HepG2 (cell line): ENCODE results near the gene MUTYH. TPM values are rescaled to one million over a fixed set of nuclear protein-coding genes. Genes with fewer than 3 reads are reported as not detected.

ENCODE experiments used
- ETS1 ChIP-seq: sonication (generic); formaldehyde crosslinking; IDR thresholded peaks from 2 replicates; pipeline ENCODE4 v1.4.0; 2020; ENCODE audit warnings: missing genetic modification reagents
- IRF9 ChIP-seq: sonication (generic); formaldehyde crosslinking; IDR thresholded peaks from 2 replicates; pipeline ENCODE4 v1.8.0; 2022; ENCODE audit warnings: missing genetic modification reagents, mild to moderate bottlenecking, borderline replicate concordance
- KMT2A ChIP-seq: sonication (generic); formaldehyde crosslinking; IDR thresholded peaks from 2 replicates; pipeline ENCODE4 v1.4.0; 2020; ENCODE audit warnings: missing genetic modification reagents
- NCOR1 ChIP-seq: fragments of 200-600 bp; sonication (generic); IDR thresholded peaks from 2 replicates; pipeline ENCODE4 v1.7.0; 2017; ENCODE audit warnings: antibody characterized with exemption, low read length, borderline replicate concordance
- NFE2L1 ChIP-seq: sonication (generic); formaldehyde crosslinking; IDR thresholded peaks from 2 replicates; pipeline ENCODE4 v1.4.0; 2020; ENCODE audit warnings: missing genetic modification reagents, mild to moderate bottlenecking, borderline replicate concordance
- RELA ChIP-seq: sonication (generic); formaldehyde crosslinking; IDR thresholded peaks from 2 replicates; pipeline ENCODE4 v1.4.0; 2020; ENCODE audit warnings: missing genetic modification reagents
- SATB2 ChIP-seq: sonication (generic); formaldehyde crosslinking; IDR thresholded peaks from 2 replicates; pipeline ENCODE4 v1.5.0; 2020; ENCODE audit warnings: missing genetic modification reagents
- ZBTB38 ChIP-seq: sonication (generic); formaldehyde crosslinking; IDR thresholded peaks from 2 replicates; pipeline ENCODE4 v1.5.1; 2020; ENCODE audit warnings: mild to moderate bottlenecking, missing genetic modification reagents
- ZNF138 ChIP-seq: sonication (generic); formaldehyde crosslinking; IDR thresholded peaks from 2 replicates; pipeline ENCODE4 v1.5.0; 2020; ENCODE audit warnings: mild to moderate bottlenecking, low read depth, missing genetic modification reagents
- ZNF3 ChIP-seq: IDR thresholded peaks from 2 replicates; pipeline ENCODE4 v1.7.0; 2017; ENCODE audit warnings: inconsistent platforms
- ZNF350 ChIP-seq: sonication (generic); formaldehyde crosslinking; IDR thresholded peaks from 2 replicates; pipeline ENCODE4 v1.4.0; 2020; ENCODE audit warnings: mild to moderate bottlenecking, low read depth, missing genetic modification reagents, borderline replicate concordance
- ZNF407 ChIP-seq: sonication (generic); formaldehyde crosslinking; IDR thresholded peaks from one replicate; pipeline ENCODE4 v1.5.1; 2020; ENCODE audit warnings: mild to moderate bottlenecking, missing genetic modification reagents; ENCODE audit errors: not compliant biosample characterization
- polyA plus RNA-seq, 8 experiments: library from polyadenylated mRNA; depleted of rRNA in 3 of 8; stranded (reverse) in 7 of 8; unstranded in 1 of 8; fragments of >200 nt; fragmentation: Illumina TruSeq in 4 of 8; extraction: Trizol in 4 of 8; gene quantifications; 2 replicates each; pipeline versions ENCODE4 v1.2.1 to v1.2.3, GENCODE V29; 2011 to 2016; ENCODE audit warnings: low read depth in 4 of 8, missing spikeins in 1 of 8, mixed read lengths in 1 of 8; ENCODE audit not compliant: insufficient read depth in 1 of 8
- total RNA-seq, 5 experiments: library from RNA; depleted of rRNA; stranded (reverse); fragments of >200 nt; fragmentation: Illumina TruSeq; extraction: Trizol; gene quantifications; 2 replicates each; pipeline ENCODE4 v1.2.3, GENCODE V29; 2016; ENCODE audit warnings: low read depth in 1 of 5
- TF ChIP-seq, protein P1 (sequence below): fragments of 450-650 bp; IDR thresholded peaks from 2 replicates; pipeline ENCODE4 v1.6.1; 2016
- TF ChIP-seq, protein P2 (sequence below): sonication (generic); formaldehyde crosslinking; IDR thresholded peaks from 2 replicates; pipeline ENCODE4 v1.4.0; 2020; ENCODE audit warnings: mild to moderate bottlenecking, missing genetic modification reagents

The MUTYH gene
- total and polyA plus RNA-seq, 2 of the 13 experiments (the other 11 are each of a cell fraction or from before 2014, with no cell fraction given), result 16.3 to 17.1 TPM

DNA sequence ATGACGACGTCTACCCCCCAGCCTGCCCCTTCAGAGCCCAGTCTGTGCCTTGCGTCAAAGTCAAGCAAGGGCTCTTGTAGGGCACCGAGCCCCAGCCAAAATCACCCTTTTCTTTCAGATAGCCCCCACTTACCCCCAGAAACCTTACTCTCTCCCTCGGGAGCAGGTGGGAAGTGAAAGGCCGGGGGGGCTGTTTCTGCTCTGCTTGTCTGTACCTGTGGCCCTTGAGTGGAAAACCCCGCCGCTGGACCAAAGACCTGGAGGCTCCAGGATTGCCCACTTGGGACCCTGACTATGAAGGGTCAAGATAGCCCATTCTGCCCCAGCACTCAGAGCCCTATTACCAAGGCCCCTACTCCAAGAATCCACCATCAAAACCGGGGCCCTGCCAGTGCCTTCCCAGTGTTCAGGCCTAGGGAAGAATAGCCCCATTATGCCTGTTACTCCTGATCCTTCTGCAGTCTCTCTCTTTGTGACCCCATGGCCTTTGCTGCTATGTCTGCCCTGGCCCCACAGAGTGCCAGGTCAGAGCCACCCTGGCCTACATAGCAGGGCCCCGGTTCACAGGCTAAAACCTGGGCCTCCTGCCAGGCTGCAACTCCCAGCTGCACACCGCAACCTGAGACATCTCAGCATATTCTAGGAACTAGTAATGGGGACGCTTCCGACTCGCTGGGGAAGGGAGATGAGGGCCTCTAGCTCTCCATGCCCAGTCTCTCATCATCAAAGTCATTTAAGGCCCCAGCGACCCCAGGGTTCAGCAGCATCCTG, 35.7 kb downstream of the MUTYH start (continued):
- TF ChIP-seq, protein P1, sequence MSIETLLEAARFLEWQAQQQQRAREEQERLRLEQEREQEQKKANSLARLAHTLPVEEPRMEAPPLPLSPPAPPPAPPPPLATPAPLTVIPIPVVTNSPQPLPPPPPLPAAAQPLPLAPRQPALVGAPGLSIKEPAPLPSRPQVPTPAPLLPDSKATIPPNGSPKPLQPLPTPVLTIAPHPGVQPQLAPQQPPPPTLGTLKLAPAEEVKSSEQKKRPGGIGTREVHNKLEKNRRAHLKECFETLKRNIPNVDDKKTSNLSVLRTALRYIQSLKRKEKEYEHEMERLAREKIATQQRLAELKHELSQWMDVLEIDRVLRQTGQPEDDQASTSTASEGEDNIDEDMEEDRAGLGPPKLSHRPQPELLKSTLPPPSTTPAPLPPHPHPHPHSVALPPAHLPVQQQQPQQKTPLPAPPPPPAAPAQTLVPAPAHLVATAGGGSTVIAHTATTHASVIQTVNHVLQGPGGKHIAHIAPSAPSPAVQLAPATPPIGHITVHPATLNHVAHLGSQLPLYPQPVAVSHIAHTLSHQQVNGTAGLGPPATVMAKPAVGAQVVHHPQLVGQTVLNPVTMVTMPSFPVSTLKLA, result no peak
- no peak for TF ChIP-seq NCOR1
- no peak for TF ChIP-seq ZBTB38
- TF ChIP-seq NFE2L1, result no peak
- TF ChIP-seq ZNF350 (CRISPR knock-in tag), result no peak
- no peak for TF ChIP-seq SATB2 (CRISPR knock-in tag)
- no peak for TF ChIP-seq RELA (CRISPR knock-in tag)
- TF ChIP-seq ZNF138 (CRISPR knock-in tag), result no peak
- no peak for TF ChIP-seq KMT2A (CRISPR knock-in tag)
- TF ChIP-seq IRF9, result peak; percentile 7; the same call in 1 of the 2 replicates
- TF ChIP-seq, protein P2, sequence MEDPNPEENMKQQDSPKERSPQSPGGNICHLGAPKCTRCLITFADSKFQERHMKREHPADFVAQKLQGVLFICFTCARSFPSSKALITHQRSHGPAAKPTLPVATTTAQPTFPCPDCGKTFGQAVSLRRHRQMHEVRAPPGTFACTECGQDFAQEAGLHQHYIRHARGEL (CRISPR knock-in tag), result no peak
- TF ChIP-seq ETS1 (CRISPR knock-in tag), result no peak
- peak; percentile 44 for TF ChIP-seq ZNF407 (CRISPR knock-in tag)
- no peak for TF ChIP-seq ZNF3 (CRISPR knock-in tag)
